ENCODE measurements around the gene TAS2R43. TPM values are rescaled to one million over a fixed set of nuclear protein-coding genes. Genes with fewer than 3 reads are reported as not detected.

The TAS2R43 gene
- total RNA-seq, 1 experiment from 2014 or later, result not detected

Other genes with a start within 250 kb of the TAS2R43 start
- gene PRR4, start 242.8 kb downstream of the TAS2R43 start, total RNA-seq (2022), result 6.8 and 8.4 TPM in 2 replicates
- 21.2 and 24.4 TPM in 2 replicates for gene PRH1, start 208.1 kb downstream of the TAS2R43 start, total RNA-seq (2022)
- gene TAS2R13, start 182.8 kb downstream of the TAS2R43 start, total RNA-seq (2022), result 1.6 and 2.0 TPM in 2 replicates
- 0.93 TPM in 1 of 2 replicates, not detected in the other for gene PRH2, start 163.1 kb downstream of the TAS2R43 start, total RNA-seq (2022)
- gene TAS2R14, start 153.1 kb downstream of the TAS2R43 start, total RNA-seq (2022), result 2.7 and 3.1 TPM in 2 replicates
- gene TAS2R50, start 105.4 kb downstream of the TAS2R43 start, total RNA-seq (2022), result 2.0 and 2.2 TPM in 2 replicates
- gene TAS2R20, start 94.0 kb downstream of the TAS2R43 start, total RNA-seq (2022), result 2.2 and 3.8 TPM in 2 replicates
- gene TAS2R19, start 69.7 kb downstream of the TAS2R43 start, total RNA-seq (2022), result 4.8 and 5.7 TPM in 2 replicates
- gene TAS2R31, start 60.9 kb downstream of the TAS2R43 start, total RNA-seq (2022), result 4.3 and 5.7 TPM in 2 replicates
- gene TAS2R46, start 30.0 kb downstream of the TAS2R43 start, total RNA-seq (2022), result 2.3 and 3.8 TPM in 2 replicates
- gene TAS2R30, start 42.3 kb upstream of the TAS2R43 start, total RNA-seq (2022), result 3.8 and 5.8 TPM in 2 replicates
- gene SMIM10L1, start 78.9 kb upstream of the TAS2R43 start, total RNA-seq (2022), result 22.4 and 24.9 TPM in 2 replicates
- gene TAS2R42, start 94.6 kb upstream of the TAS2R43 start, total RNA-seq (2022), result not detected in 2 replicates
- gene PRB3, start 177.4 kb upstream of the TAS2R43 start, total RNA-seq (2022), result not detected in 2 replicates
- not detected in 2 replicates for gene PRB4, start 218.1 kb upstream of the TAS2R43 start, total RNA-seq (2022)